HG03378 (cell line): ENCODE measurements around the gene MAGI2.
"Not testable (repeated sequence)": the region's sequence is repeated elsewhere in the genome, so short reads cannot be mapped to it uniquely, and the experiment has no call there.

Source experiments
- ATAC-seq: cut with Tn5 transposase; IDR thresholded peaks from one replicate; pipeline ENCODE4 v1.9.1; 2021; ENCODE audit warnings: mild to moderate bottlenecking, moderate library complexity; ENCODE audit not compliant: unreplicated experiment

Gene MAGI2

GRCh38 chr7:78026492-78026891 is 1427.0 kb downstream of the MAGI2 start:
- ATAC-seq, result no peak

- no peak for ATAC-seq
Measured at GRCh38 chr7:78024591-78024990, 1428.9 kb downstream of the MAGI2 start.

- no peak for ATAC-seq
Measured at GRCh38 chr7:78023191-78023590, 1430.3 kb downstream of the MAGI2 start.

GRCh38 chr7:78022165-78022564 is 1431.3 kb downstream of the MAGI2 start:
- no peak for ATAC-seq

- no peak for ATAC-seq
Measured at GRCh38 chr7:78020874-78021249, 1432.6 kb downstream of the MAGI2 start.

- peak; percentile 69 for ATAC-seq
Measured at GRCh38 chr7:78020136-78020873, 1433.2 kb downstream of the MAGI2 start.

GRCh38 chr7:78019447-78020135 is 1433.9 kb downstream of the MAGI2 start:
- ATAC-seq, result peak; percentile 78

GRCh38 chr7:78018641-78019446 is 1434.6 kb downstream of the MAGI2 start:
- ATAC-seq, result no peak

GRCh38 chr7:78017591-78018100 is 1435.8 kb downstream of the MAGI2 start:
- ATAC-seq, result no peak

- ATAC-seq, result no peak
Measured at GRCh38 chr7:78015574-78016260, 1437.8 kb downstream of the MAGI2 start.

GRCh38 chr7:78014401-78014800 is 1439.1 kb downstream of the MAGI2 start:
- ATAC-seq, result no peak

- no peak for ATAC-seq
Measured at GRCh38 chr7:78013386-78013785, 1440.1 kb downstream of the MAGI2 start.

- ATAC-seq, result no peak
Measured at GRCh38 chr7:78011642-78012041, 1441.8 kb downstream of the MAGI2 start.

- ATAC-seq, result no peak
Measured at GRCh38 chr7:78007231-78007630, 1446.2 kb downstream of the MAGI2 start.

- ATAC-seq, result no peak
Measured at GRCh38 chr7:78006063-78006755, 1447.3 kb downstream of the MAGI2 start.

- ATAC-seq, result no peak
Measured at GRCh38 chr7:78002715-78003114, 1450.8 kb downstream of the MAGI2 start.

- ATAC-seq, result no peak
Measured at GRCh38 chr7:78002021-78002420, 1451.4 kb downstream of the MAGI2 start.

- ATAC-seq, result not testable (repeated sequence)
Measured at GRCh38 chr7:77999168-77999567, 1454.3 kb downstream of the MAGI2 start.

GRCh38 chr7:77995717-77996116 is 1457.8 kb downstream of the MAGI2 start:
- ATAC-seq, result no peak

GRCh38 chr7:77993838-77994237 is 1459.6 kb downstream of the MAGI2 start:
- ATAC-seq, result no peak
